GM06990 (cell line): ENCODE results near the gene TRAFD1.
"Not testable (repeated sequence)": the region's sequence is repeated elsewhere in the genome, so short reads cannot be mapped to it uniquely, and the experiment has no call there.

ENCODE experiments used
- DNase-seq: peaks from one replicate; pipeline ENCODE4 v3.0.0-alpha.2; 2011; ENCODE audit not compliant: insufficient read length; ENCODE audit errors: extremely low read depth
- H3K27me3 ChIP-seq: replicated peaks from 2 replicates; pipeline ENCODE4 v1.6.0; 2011; ENCODE audit warnings: low read length; ENCODE audit not compliant: control insufficient read depth, insufficient read depth
- H3K36me3 ChIP-seq: 2 replicates; pipeline ENCODE4 v1.5.1; 2011; ENCODE audit warnings: low read length; ENCODE audit not compliant: control insufficient read depth, insufficient read depth
- H3K4me3 ChIP-seq: replicated peaks from 2 replicates; pipeline ENCODE4 v1.5.1; 2011; ENCODE audit warnings: low read depth, mild to moderate bottlenecking, control low read depth, low read length
- CTCF ChIP-seq: IDR thresholded peaks from 2 replicates; pipeline ENCODE4 v1.5.1; 2011; ENCODE audit warnings: low read length, control low read depth, mild to moderate bottlenecking, inconsistent platforms; ENCODE audit not compliant: insufficient read depth, poor library complexity, severe bottlenecking

Gene TRAFD1

GRCh38 chr12:112107306-112108201 lies 17.8 kb upstream of the TRAFD1 start:
- no peak for DNase-seq
- H3K27me3 ChIP-seq, result no peaks in the 10 kb centered on the region
- peak overlapping the region; percentile 80 for H3K4me3 ChIP-seq
- H3K36me3 ChIP-seq, result peaks cover 1% of the 10 kb centered on the region; the same call in 1 of the 2 replicates
- TF ChIP-seq CTCF, result no peak

GRCh38 chr12:112108202-112109079 lies 16.9 kb upstream of the TRAFD1 start, which contains the start of gene NAA25:
NAA25 (minus strand) TSS chr12:112108783; CDS start chr12:112108773, 10 bp downstream.
- H3K36me3 ChIP-seq, result no peaks in the 10 kb centered on the region; the same call in 1 of the 2 replicates

GRCh38 chr12:112110787-112111662 lies 14.3 kb upstream of the TRAFD1 start:
- not testable (repeated sequence) for H3K36me3 ChIP-seq

More at GRCh38 chr12:112108202-112109079, 16.9 kb upstream of the TRAFD1 start, which contains the start of gene NAA25:
- no peak for TF ChIP-seq CTCF
- DNase-seq, result peak; percentile 88
- Histone ChIP-seq H3K27me3 (no peaks in the 10 kb centered on the region), H3K4me3 (peak within 1 kb of the TSS; percentile 80)

GRCh38 chr12:112111931-112112330 lies 13.4 kb upstream of the TRAFD1 start:
- no peaks in the 10 kb centered on the region for H3K36me3 ChIP-seq
- TF ChIP-seq CTCF, result no peak
- no peak overlapping the region for H3K4me3 ChIP-seq
- no peak for DNase-seq
- H3K27me3 ChIP-seq, result no peaks in the 10 kb centered on the region

More at GRCh38 chr12:112110787-112111662, 14.3 kb upstream of the TRAFD1 start:
- not testable (repeated sequence) for H3K4me3 ChIP-seq, DNase-seq, H3K27me3 ChIP-seq

- Histone ChIP-seq H3K4me3 (no peak overlapping the region), H3K36me3 (no peaks in the 10 kb centered on the region), H3K27me3 (no peaks in the 10 kb centered on the region)
- no peak for TF ChIP-seq CTCF
- no peak for DNase-seq
Measured at GRCh38 chr12:112112409-112113133, 12.8 kb upstream of the TRAFD1 start.
